ENCODE data around the gene C9orf85. TPM values are rescaled to one million over a fixed set of nuclear protein-coding genes. Genes with fewer than 3 reads are reported as not detected.

C9orf85 gene
- total RNA-seq, 6 donors from 2014 or later = 6.5 to 13.0 (median 9.0) TPM

GRCh38 chr9:71985297-71985911, 74.0 kb downstream of the C9orf85 start:
- TF ChIP-seq EP300 (IDR thresholded peaks at IDR 0.05) = no peak
- no peak for TF ChIP-seq POLR2A (IDR thresholded peaks at IDR 0.05)
- no peak for TF ChIP-seq POLR2AphosphoS5 (IDR thresholded peaks at IDR 0.05)
- no peak for TF ChIP-seq CTCF (IDR thresholded peaks at IDR 0.05)
- Histone ChIP-seq H3K36me3 (peaks cover 0 to 7% (median 0%) of the 10 kb centered on the region in 4 donors), H3K9me3 (no peaks in the 10 kb centered on the region), H3K4me3 (no peak overlapping the region), H3K27ac (no peak overlapping the region), H3K27me3 (no peaks in the 10 kb centered on the region), H3K4me1 (peaks cover 0 to 2% (median 0%) of the 10 kb centered on the region in 4 donors)
- WGBS, 2 donors = 75 to 76% methylated on average over 10 of the region's 10 CpGs
- no peak for ATAC-seq (ENCODE audit: low FRiP score in 2 of 2)
- no peak for DNase-seq

DNA sequence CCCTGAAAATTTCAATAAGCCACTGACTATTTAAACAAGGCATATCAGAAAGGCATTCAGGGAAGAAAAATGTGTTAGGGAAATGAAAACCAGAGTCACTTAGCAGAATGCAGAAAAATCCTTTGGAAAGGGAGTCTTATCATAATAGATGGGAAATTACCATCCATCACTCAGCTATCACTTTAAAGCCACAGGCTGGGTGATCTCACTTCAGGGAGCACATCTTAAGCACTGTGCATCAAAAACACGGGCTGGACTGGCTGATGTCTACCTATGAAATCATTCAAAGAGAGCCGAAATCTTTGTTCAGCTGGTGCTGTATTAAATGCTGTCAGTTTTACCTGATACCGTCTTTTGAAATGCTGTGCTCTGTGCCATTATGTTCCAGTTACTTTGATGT, 75.5 kb downstream of the C9orf85 start:
- TF ChIP-seq POLR2AphosphoS5 (IDR thresholded peaks at IDR 0.05) (no peak), EP300 (IDR thresholded peaks at IDR 0.05) (no peak), POLR2A (IDR thresholded peaks at IDR 0.05) (no peak), CTCF (IDR thresholded peaks at IDR 0.05) (no peak)

DNA sequence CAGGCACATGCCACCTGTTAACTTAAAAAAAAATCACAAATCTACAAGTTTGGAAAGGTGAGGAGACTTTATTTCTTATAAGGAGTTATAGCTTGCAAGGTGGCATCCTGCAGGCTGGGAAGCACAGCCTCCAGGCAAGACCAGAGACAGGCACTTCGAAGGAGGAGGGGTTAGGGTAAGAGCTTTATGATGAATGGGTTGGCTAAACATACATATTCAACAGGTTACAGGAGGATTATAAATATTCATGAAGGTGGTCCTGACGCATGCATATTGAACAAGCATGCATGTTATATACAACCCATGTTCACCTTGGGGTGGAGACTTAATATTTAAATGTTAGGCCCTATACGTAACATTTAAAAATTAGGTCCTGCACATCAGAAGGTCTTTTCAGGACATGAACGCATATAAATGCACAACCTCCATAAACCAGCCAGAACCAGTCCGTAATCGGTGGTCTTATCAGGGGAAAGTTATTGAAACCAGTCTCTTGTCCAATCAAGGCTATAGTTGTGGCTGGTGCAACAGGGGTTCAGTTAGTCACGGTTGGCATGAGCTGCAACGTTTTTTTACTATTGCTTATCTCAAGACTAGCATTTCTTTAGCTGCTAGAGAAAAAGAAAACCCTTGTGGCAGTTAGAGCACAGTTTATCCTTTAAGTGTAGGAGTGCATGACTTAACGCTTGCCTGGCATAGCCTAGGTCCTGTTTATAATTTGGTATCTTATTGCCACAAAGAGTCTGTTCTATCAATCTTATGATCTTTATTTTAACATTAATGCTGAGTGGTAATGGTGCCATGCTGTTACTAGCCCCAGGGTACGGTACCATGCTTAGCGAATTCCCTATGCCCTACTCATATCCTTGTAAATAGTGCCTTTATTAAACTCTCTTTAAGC, 76.3 kb downstream of the C9orf85 start:
- H3K27ac ChIP-seq = no peak overlapping the region
- H3K4me3 ChIP-seq = no peak overlapping the region
- H3K4me1 ChIP-seq = peaks cover 0 to 2% (median 0%) of the 10 kb centered on the region in 4 donors
- no peak for TF ChIP-seq POLR2A (IDR thresholded peaks at IDR 0.05)
- TF ChIP-seq EP300 (IDR thresholded peaks at IDR 0.05) = no peak
- TF ChIP-seq CTCF (IDR thresholded peaks at IDR 0.05) = no peak
- no peak for TF ChIP-seq POLR2AphosphoS5 (IDR thresholded peaks at IDR 0.05)
- 86 to 91% methylated on average over 11 of the region's 11 CpGs for WGBS, 2 donors
- DNase-seq (no peak), ATAC-seq (ENCODE audit: low FRiP score in 2 of 2) (no peak)
- no peaks in the 10 kb centered on the region for H3K9me3 ChIP-seq
- H3K27me3 ChIP-seq = no peaks in the 10 kb centered on the region
- H3K36me3 ChIP-seq = peaks cover 0 to 7% (median 0%) of the 10 kb centered on the region in 4 donors

More for the DNA sequence above, 75.5 kb downstream of the C9orf85 start:
- Histone ChIP-seq H3K27me3 (no peaks in the 10 kb centered on the region), H3K9me3 (no peaks in the 10 kb centered on the region), H3K4me3 (no peak overlapping the region), H3K4me1 (peaks cover 0 to 2% (median 0%) of the 10 kb centered on the region in 4 donors), H3K27ac (no peak overlapping the region), H3K36me3 (peaks cover 0 to 7% (median 0%) of the 10 kb centered on the region in 4 donors)
- ATAC-seq (ENCODE audit: low FRiP score in 2 of 2) (no peak), DNase-seq (no peak)
- 79 to 81% methylated on average over 3 of the region's 3 CpGs for WGBS, 2 donors

- TF ChIP-seq POLR2AphosphoS5 (IDR thresholded peaks at IDR 0.05) = no peak
- TF ChIP-seq CTCF (IDR thresholded peaks at IDR 0.05) = no peak
- TF ChIP-seq EP300 (IDR thresholded peaks at IDR 0.05) = no peak
- TF ChIP-seq POLR2A (IDR thresholded peaks at IDR 0.05) = no peak
Observed at GRCh38 chr9:71990466-71990865, 79.0 kb downstream of the C9orf85 start.

More at GRCh38 chr9:71990466-71990865, 79.0 kb downstream of the C9orf85 start:
- Histone ChIP-seq H3K36me3 (no peaks in the 10 kb centered on the region), H3K4me1 (no peaks in the 10 kb centered on the region), H3K27me3 (no peaks in the 10 kb centered on the region), H3K27ac (no peak overlapping the region), H3K4me3 (no peak overlapping the region), H3K9me3 (no peaks in the 10 kb centered on the region)
- ATAC-seq (ENCODE audit: low FRiP score in 2 of 2) (no peak), DNase-seq (no peak)
- WGBS, 2 donors = 89 to 90% methylated on average over 1 of the region's 1 CpG

All from upper lobe of left lung (tissue), 6 donors.